Testis (tissue), 2 donors: Measurements from ENCODE around the gene HLF.

Experiments
- POLR2A ChIP-seq: fragments of 450-650 bp; IDR thresholded peaks from one replicate; pipeline ENCODE4 v1.6.1; 2017; ENCODE audit warnings: antibody characterized with exemption, mild to moderate bottlenecking, moderate library complexity
- TF ChIP-seq, protein P1 (sequence below), 3 experiments: fragments of 450-650 bp in 2 of 3; fragments of 200-600 bp in 1 of 3; sonication (generic) in 1 of 3; IDR thresholded peaks; one replicate each; pipeline ENCODE4 v1.5.1; 2016 to 2019; ENCODE audit warnings: antibody characterized with exemption in 3 of 3, mild to moderate bottlenecking in 2 of 3, moderate library complexity in 1 of 3

GRCh38 chr17:55282741-55283140, 18.0 kb downstream of the HLF start:
- TF ChIP-seq, protein P1, sequence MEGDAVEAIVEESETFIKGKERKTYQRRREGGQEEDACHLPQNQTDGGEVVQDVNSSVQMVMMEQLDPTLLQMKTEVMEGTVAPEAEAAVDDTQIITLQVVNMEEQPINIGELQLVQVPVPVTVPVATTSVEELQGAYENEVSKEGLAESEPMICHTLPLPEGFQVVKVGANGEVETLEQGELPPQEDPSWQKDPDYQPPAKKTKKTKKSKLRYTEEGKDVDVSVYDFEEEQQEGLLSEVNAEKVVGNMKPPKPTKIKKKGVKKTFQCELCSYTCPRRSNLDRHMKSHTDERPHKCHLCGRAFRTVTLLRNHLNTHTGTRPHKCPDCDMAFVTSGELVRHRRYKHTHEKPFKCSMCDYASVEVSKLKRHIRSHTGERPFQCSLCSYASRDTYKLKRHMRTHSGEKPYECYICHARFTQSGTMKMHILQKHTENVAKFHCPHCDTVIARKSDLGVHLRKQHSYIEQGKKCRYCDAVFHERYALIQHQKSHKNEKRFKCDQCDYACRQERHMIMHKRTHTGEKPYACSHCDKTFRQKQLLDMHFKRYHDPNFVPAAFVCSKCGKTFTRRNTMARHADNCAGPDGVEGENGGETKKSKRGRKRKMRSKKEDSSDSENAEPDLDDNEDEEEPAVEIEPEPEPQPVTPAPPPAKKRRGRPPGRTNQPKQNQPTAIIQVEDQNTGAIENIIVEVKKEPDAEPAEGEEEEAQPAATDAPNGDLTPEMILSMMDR (IDR thresholded peaks at IDR 0.05) = no peak
- TF ChIP-seq POLR2A = no peak
